ENCODE measurements around the gene UTP18.
"Not testable (repeated sequence)": the region's sequence is repeated elsewhere in the genome, so short reads cannot be mapped to it uniquely, and the experiment has no call there.

Gene UTP18

GRCh38 chr17:51259564-51260236, 646 bp upstream of the UTP18 start, which contains the start of gene MBTD1:
MBTD1 (minus strand) TSS chr17:51260049; CDS start chr17:51225161, 34,888 bp downstream.
- Histone ChIP-seq H3K9me3 (no peaks in the 10 kb centered on the region), H3K4me3 (peak within 1 kb of the TSS; percentile 94 to 98), H3K27ac (peak within 1 kb of the TSS; percentile 97), H3K4me1 (peaks cover 5 to 56% (median 31%) of the 10 kb centered on the region in 4 donors), H3K27me3 (no peaks in the 10 kb centered on the region), H3K36me3 (peaks cover 3 to 12% (median 4%) of the 10 kb centered on the region in 3 donors)
- intact Hi-C loops (cut with DNase I; ENCODE audit: low total_unique reads), result no loop called here
- DNase-seq, result peak; percentile 95 to 96
- no peak for TF ChIP-seq CTCF (IDR thresholded peaks at IDR 0.05)

DNA sequence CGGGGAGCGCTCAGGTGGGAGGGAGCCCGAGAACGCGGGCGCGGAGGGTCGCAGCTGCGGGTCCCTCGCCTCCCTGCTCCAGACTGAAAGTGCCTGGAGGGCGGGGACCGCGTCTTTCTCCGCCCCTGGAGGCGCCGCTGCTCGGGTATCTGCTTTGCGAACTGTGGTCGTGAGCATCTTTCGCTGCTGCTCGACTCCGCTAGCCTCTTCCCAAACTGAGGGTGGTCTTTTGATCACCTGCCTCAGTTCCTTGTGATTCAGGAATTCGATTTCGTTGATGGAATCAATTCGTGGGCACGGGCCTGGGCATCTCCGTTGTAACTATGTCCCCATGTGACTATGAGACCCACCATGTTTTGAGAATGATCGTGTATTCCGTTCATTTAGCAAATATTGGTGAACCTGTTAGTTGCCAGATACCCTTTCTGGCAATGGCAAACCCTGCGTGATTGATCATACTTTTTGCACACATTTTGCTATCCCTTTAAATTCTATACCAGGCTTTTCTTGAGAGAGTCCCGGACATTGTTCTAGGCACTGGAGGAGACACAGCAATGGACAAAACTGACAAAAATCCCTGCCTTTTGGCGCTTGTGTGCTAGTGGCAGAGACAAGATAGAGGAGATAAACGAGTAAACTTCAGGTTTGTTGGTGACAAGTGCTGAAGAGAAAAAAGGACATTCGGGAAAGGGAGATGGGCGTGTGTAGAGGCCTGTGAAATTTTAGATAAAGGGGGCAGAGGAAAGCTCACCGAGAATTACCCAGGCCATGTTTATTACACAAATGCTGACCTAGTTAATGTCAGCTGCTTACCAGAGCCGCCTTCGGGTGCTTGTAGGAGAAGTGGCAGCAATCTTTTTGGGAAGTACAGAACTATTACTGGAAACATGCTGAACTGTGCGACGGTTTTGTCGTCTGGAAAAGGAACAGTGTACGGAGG, 948 bp downstream of the UTP18 start:
- no peak for TF ChIP-seq CTCF (IDR thresholded peaks at IDR 0.05)
- Histone ChIP-seq H3K9me3 (no peaks in the 10 kb centered on the region), H3K27ac (peak overlapping the region; percentile 97), H3K4me3 (peak overlapping the region; percentile 94 to 98), H3K27me3 (no peaks in the 10 kb centered on the region), H3K36me3 (peaks cover 8 to 18% (median 12%) of the 10 kb centered on the region in 3 donors), H3K4me1 (peaks cover 5 to 49% (median 31%) of the 10 kb centered on the region in 4 donors)
- peak in 1 of 2 donors; percentile 47 for DNase-seq
- intact Hi-C loops (cut with DNase I; ENCODE audit: low total_unique reads), result no loop called here

- no peak for DNase-seq
- Histone ChIP-seq H3K36me3 (peaks cover 18 to 35% (median 27%) of the 10 kb centered on the region in 3 donors), H3K9me3 (no peaks in the 10 kb centered on the region), H3K4me1 (peaks cover 5 to 32% (median 26%) of the 10 kb centered on the region in 4 donors), H3K27me3 (no peaks in the 10 kb centered on the region), H3K27ac (no peak overlapping the region), H3K4me3 (no peak overlapping the region)
- intact Hi-C loops (cut with DNase I; ENCODE audit: low total_unique reads), result no loop called here
- TF ChIP-seq CTCF (IDR thresholded peaks at IDR 0.05), result no peak
Measured at GRCh38 chr17:51263006-51263405, 2.7 kb downstream of the UTP18 start.

DNA sequence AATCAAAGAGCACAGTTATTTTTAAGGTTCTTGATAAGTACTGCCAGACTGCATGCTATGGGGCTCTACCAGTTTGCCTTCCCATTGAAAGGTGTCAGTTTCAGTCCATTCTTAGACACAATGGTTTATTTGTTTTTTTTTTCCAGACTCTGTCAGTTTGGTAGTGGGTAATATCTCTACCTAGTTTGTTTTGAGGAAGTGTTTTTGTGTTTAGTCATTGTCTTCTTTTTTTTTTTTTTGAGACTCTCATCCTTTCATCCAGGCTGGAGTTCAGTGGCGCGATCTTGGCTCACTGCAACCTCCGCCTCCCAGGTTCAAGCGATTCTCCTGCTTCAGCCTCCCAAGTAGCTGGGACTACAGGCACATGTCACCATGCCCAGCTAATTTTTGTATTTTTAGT, 4.1 kb downstream of the UTP18 start:
- H3K27ac ChIP-seq; DNase-seq; intact Hi-C loops (cut with DNase I; ENCODE audit: low total_unique reads); H3K27me3 ChIP-seq; H3K9me3 ChIP-seq; H3K4me3 ChIP-seq: not testable (repeated sequence)
- peaks cover 31 to 48% (median 41%) of the 10 kb centered on the region in 3 donors for H3K36me3 ChIP-seq
- H3K4me1 ChIP-seq, result peaks cover 5 to 19% (median 14%) of the 10 kb centered on the region in 4 donors

DNA sequence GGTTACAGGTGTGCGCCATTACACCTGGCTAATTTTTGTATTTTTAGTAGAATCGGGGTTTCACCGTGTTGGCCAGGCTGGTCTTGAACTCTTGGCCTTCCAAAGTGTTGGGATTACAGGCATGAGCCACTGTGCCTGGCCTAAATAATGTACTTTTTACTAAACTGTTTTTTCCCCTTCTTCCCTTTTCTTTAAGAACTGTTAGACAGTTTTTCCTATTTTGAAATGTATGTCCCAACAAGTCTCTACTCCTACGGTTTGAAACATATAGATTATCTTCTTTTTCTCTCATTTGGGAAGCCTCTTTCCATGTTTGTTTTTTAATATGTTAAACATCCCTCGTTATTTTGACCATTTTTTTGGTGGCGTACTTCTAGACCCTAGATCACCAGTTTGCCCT, 9.6 kb downstream of the UTP18 start:
- TF ChIP-seq CTCF (IDR thresholded peaks at IDR 0.05), result no peak
- H3K4me3 ChIP-seq, result no peak overlapping the region
- H3K27ac ChIP-seq, result no peak overlapping the region
- no peaks in the 10 kb centered on the region for H3K4me1 ChIP-seq
- H3K9me3 ChIP-seq, result no peaks in the 10 kb centered on the region
- no peak for DNase-seq
- peaks cover 65 to 83% (median 67%) of the 10 kb centered on the region in 3 donors for H3K36me3 ChIP-seq
- intact Hi-C loops (cut with DNase I; ENCODE audit: low total_unique reads), result no loop called here
- no peaks in the 10 kb centered on the region for H3K27me3 ChIP-seq

- no peaks in the 10 kb centered on the region for H3K4me1 ChIP-seq
- no peak for TF ChIP-seq CTCF (IDR thresholded peaks at IDR 0.05)
- intact Hi-C loops (cut with DNase I; ENCODE audit: low total_unique reads), result no loop called here
- no peak overlapping the region for H3K4me3 ChIP-seq
- DNase-seq, result no peak
- H3K9me3 ChIP-seq, result no peaks in the 10 kb centered on the region
- no peak overlapping the region for H3K27ac ChIP-seq
- H3K27me3 ChIP-seq, result no peaks in the 10 kb centered on the region
- peaks cover 61 to 83% (median 70%) of the 10 kb centered on the region in 3 donors for H3K36me3 ChIP-seq
Measured at GRCh38 chr17:51270636-51271035, 10.3 kb downstream of the UTP18 start.
